HepG2 (cell line): ENCODE results near the gene LITAFD. TPM values are rescaled to one million over a fixed set of nuclear protein-coding genes. Genes with fewer than 3 reads are reported as not detected.

Experiments used
- CREM ChIP-seq, 2 experiments: sonication (generic) in 1 of 2; formaldehyde crosslinking in 1 of 2; IDR thresholded peaks; 2 replicates each; pipeline versions ENCODE4 v1.4.0 to v1.6.1; 2016 to 2020; ENCODE audit warnings: antibody characterized with exemption in 1 of 2, mild to moderate bottlenecking in 1 of 2, missing genetic modification reagents in 1 of 2
- KLF16 ChIP-seq, 2 experiments: sonication (generic) in 1 of 2; formaldehyde crosslinking in 1 of 2; IDR thresholded peaks; 2 replicates each; pipeline versions ENCODE4 v1.6.1 to v1.8.0; 2016 to 2023; ENCODE audit warnings: missing genetic modification reagents in 2 of 2, missing compliant biosample characterization in 1 of 2
- SOX6 ChIP-seq, 2 experiments: fragments of 450-650 bp in 1 of 2; sonication (generic) in 1 of 2; formaldehyde crosslinking in 1 of 2; IDR thresholded peaks; 2 replicates each; pipeline versions ENCODE4 v1.4.0 to v1.6.1; 2017 to 2020; ENCODE audit warnings: antibody characterized with exemption in 1 of 2, mild to moderate bottlenecking in 1 of 2, missing genetic modification reagents in 1 of 2
- STAG1 ChIP-seq: sonication (generic); formaldehyde crosslinking; IDR thresholded peaks from 2 replicates; pipeline ENCODE4 v1.4.0; 2020; ENCODE audit warnings: missing genetic modification reagents
- THAP11 ChIP-seq: IDR thresholded peaks from 2 replicates; pipeline ENCODE4 v1.6.1; 2016; ENCODE audit warnings: missing biosample characterization, missing genetic modification reagents
- ZBTB42 ChIP-seq: sonication (generic); formaldehyde crosslinking; IDR thresholded peaks from 2 replicates; pipeline ENCODE4 v1.5.0; 2020; ENCODE audit warnings: mild to moderate bottlenecking, missing genetic modification reagents
- ZNF503 ChIP-seq: sonication (generic); formaldehyde crosslinking; IDR thresholded peaks from 2 replicates; pipeline ENCODE4 v1.4.0; 2020; ENCODE audit warnings: missing genetic modification reagents
- ZNF550 ChIP-seq: sonication (generic); formaldehyde crosslinking; IDR thresholded peaks from 2 replicates; pipeline ENCODE4 v1.4.0; 2020; ENCODE audit warnings: mild to moderate bottlenecking, missing genetic modification reagents, borderline replicate concordance
- ZNF598 ChIP-seq: sonication (generic); formaldehyde crosslinking; IDR thresholded peaks from 2 replicates; pipeline ENCODE4 v1.5.1; 2020; ENCODE audit warnings: mild to moderate bottlenecking, missing genetic modification reagents, borderline replicate concordance
- ZNF609 ChIP-seq: sonication (generic); formaldehyde crosslinking; IDR thresholded peaks from 2 replicates; pipeline ENCODE4 v1.4.0; 2020; ENCODE audit warnings: mild to moderate bottlenecking, missing genetic modification reagents, borderline replicate concordance
- polyA plus RNA-seq, 8 experiments: library from polyadenylated mRNA; depleted of rRNA in 3 of 8; stranded (reverse) in 7 of 8; unstranded in 1 of 8; fragments of >200 nt; fragmentation: Illumina TruSeq in 4 of 8; extraction: Trizol in 4 of 8; gene quantifications; 2 replicates each; pipeline versions ENCODE4 v1.2.1 to v1.2.3, GENCODE V29; 2011 to 2016; ENCODE audit warnings: low read depth in 4 of 8, missing spikeins in 1 of 8, mixed read lengths in 1 of 8; ENCODE audit not compliant: insufficient read depth in 1 of 8
- total RNA-seq, 5 experiments: library from RNA; depleted of rRNA; stranded (reverse); fragments of >200 nt; fragmentation: Illumina TruSeq; extraction: Trizol; gene quantifications; 2 replicates each; pipeline ENCODE4 v1.2.3, GENCODE V29; 2016; ENCODE audit warnings: low read depth in 1 of 5
- TF ChIP-seq, protein P1 (sequence below), 2 experiments: fragments of 450-650 bp in 1 of 2; sonication (generic) in 1 of 2; formaldehyde crosslinking; IDR thresholded peaks; 2 replicates each; pipeline versions ENCODE4 v1.5.0 to v1.8.0; 2020 to 2022; ENCODE audit warnings: mild to moderate bottlenecking in 1 of 2, missing genetic modification reagents in 1 of 2
- TF ChIP-seq, protein P2 (sequence below): sonication (generic); formaldehyde crosslinking; IDR thresholded peaks from 2 replicates; pipeline ENCODE4 v1.4.0; 2020; ENCODE audit warnings: missing genetic modification reagents
- TF ChIP-seq, protein P3 (sequence below): sonication (generic); formaldehyde crosslinking; IDR thresholded peaks from 2 replicates; pipeline ENCODE4 v1.4.0; 2020; ENCODE audit warnings: missing genetic modification reagents
- TF ChIP-seq, protein P4 (sequence below): sonication (generic); formaldehyde crosslinking; IDR thresholded peaks from 2 replicates; pipeline ENCODE4 v1.8.1; 2023; ENCODE audit warnings: missing genetic modification reagents, inconsistent platforms, borderline replicate concordance

Gene LITAFD
- total and polyA plus RNA-seq, 2 of the 13 experiments (the other 11 are each of a cell fraction or from before 2014, with no cell fraction given): not detected

- no peak for TF ChIP-seq SOX6 (IDR thresholded peaks at IDR 0.05)
- 0 out of 2 replicates have a peak, but pooled peaks have one; percentile 12 for TF ChIP-seq SOX6 (CRISPR knock-in tag; IDR thresholded peaks at IDR 0.05)
- TF ChIP-seq, protein P1, sequence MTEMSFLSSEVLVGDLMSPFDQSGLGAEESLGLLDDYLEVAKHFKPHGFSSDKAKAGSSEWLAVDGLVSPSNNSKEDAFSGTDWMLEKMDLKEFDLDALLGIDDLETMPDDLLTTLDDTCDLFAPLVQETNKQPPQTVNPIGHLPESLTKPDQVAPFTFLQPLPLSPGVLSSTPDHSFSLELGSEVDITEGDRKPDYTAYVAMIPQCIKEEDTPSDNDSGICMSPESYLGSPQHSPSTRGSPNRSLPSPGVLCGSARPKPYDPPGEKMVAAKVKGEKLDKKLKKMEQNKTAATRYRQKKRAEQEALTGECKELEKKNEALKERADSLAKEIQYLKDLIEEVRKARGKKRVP (CRISPR knock-in tag; IDR thresholded peaks at IDR 0.05): no peak; a peak in 1 of 4 replicates
- TF ChIP-seq ZNF503 (CRISPR knock-in tag): peak; percentile 23; the same call in 1 of the 2 replicates
- no peak for TF ChIP-seq STAG1 (CRISPR knock-in tag)
- no peak for TF ChIP-seq CREM (IDR thresholded peaks at IDR 0.05)
- TF ChIP-seq CREM (CRISPR knock-in tag; IDR thresholded peaks at IDR 0.05): no peak
- TF ChIP-seq, protein P2, sequence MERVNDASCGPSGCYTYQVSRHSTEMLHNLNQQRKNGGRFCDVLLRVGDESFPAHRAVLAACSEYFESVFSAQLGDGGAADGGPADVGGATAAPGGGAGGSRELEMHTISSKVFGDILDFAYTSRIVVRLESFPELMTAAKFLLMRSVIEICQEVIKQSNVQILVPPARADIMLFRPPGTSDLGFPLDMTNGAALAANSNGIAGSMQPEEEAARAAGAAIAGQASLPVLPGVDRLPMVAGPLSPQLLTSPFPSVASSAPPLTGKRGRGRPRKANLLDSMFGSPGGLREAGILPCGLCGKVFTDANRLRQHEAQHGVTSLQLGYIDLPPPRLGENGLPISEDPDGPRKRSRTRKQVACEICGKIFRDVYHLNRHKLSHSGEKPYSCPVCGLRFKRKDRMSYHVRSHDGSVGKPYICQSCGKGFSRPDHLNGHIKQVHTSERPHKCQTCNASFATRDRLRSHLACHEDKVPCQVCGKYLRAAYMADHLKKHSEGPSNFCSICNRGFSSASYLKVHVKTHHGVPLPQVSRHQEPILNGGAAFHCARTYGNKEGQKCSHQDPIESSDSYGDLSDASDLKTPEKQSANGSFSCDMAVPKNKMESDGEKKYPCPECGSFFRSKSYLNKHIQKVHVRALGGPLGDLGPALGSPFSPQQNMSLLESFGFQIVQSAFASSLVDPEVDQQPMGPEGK (CRISPR knock-in tag): peak; percentile 32; the same call in 1 of the 2 replicates
- no peak for TF ChIP-seq ZBTB42 (CRISPR knock-in tag)
- peak; percentile 72 to 86; a peak in 2 of 4 replicates for TF ChIP-seq KLF16 (CRISPR knock-in tag; IDR thresholded peaks at IDR 0.05)
- TF ChIP-seq ZNF609 (CRISPR knock-in tag): no peak; the same call in 1 of the 2 replicates
- TF ChIP-seq, protein P3, sequence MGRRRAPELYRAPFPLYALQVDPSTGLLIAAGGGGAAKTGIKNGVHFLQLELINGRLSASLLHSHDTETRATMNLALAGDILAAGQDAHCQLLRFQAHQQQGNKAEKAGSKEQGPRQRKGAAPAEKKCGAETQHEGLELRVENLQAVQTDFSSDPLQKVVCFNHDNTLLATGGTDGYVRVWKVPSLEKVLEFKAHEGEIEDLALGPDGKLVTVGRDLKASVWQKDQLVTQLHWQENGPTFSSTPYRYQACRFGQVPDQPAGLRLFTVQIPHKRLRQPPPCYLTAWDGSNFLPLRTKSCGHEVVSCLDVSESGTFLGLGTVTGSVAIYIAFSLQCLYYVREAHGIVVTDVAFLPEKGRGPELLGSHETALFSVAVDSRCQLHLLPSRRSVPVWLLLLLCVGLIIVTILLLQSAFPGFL: no peak
- TF ChIP-seq ZNF598: no peak
- peak; percentile 51; the same call in 1 of the 2 replicates for TF ChIP-seq THAP11 (CRISPR knock-in tag)
- TF ChIP-seq ZNF550: no peak
- TF ChIP-seq, protein P4, sequence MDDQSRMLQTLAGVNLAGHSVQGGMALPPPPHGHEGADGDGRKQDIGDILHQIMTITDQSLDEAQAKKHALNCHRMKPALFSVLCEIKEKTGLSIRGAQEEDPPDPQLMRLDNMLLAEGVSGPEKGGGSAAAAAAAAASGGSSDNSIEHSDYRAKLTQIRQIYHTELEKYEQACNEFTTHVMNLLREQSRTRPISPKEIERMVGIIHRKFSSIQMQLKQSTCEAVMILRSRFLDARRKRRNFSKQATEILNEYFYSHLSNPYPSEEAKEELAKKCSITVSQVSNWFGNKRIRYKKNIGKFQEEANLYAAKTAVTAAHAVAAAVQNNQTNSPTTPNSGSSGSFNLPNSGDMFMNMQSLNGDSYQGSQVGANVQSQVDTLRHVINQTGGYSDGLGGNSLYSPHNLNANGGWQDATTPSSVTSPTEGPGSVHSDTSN: no peak
Measured at GRCh38 chr16:8868416-8869211, 13.5 kb upstream of the LITAFD start, which contains the start of gene CARHSP1 (continued).
